ENCODE measurements around the gene MYEOV. TPM values are rescaled to one million over a fixed set of nuclear protein-coding genes. Genes with fewer than 3 reads are reported as not detected.
A peak's percentile ranks its signal among the peaks of the same experiment; 100 is the strongest.

Gene MYEOV
- polyA plus RNA-seq, 3 donors: 0.03 TPM; not detected in 2

GRCh38 chr11:69249311-69250185 lies 44.4 kb upstream of the MYEOV start:
- H3K9me3 ChIP-seq (replicated peaks in 1 of 2; ENCODE audit: control insufficient read depth in 1 of 2, insufficient read depth in 1 of 2, low read length in 2 of 2): peaks cover 0 to 4% of the 10 kb centered on the region in 2 donors
- no peak overlapping the region for H3K27ac ChIP-seq (ENCODE audit: low read depth in 1 of 2, low read length in 2 of 2)
- H3K79me2 ChIP-seq (ENCODE audit: insufficient read depth, low read length): no peaks in the 10 kb centered on the region
- peaks cover 11 to 16% (median 11%) of the 10 kb centered on the region in 3 donors for H3K27me3 Mint-ChIP-seq (ENCODE audit: low read depth in 3 of 3)
- H3K4me3 Mint-ChIP-seq: peak overlapping the region in 1 of 2 donors; percentile 34
- H2AFZ ChIP-seq (ENCODE audit: insufficient read depth, low read depth, low read length, poor library complexity, severe bottlenecking): no peak overlapping the region
- H3K4me1 Mint-ChIP-seq: no peaks in the 10 kb centered on the region
- H3K27me3 ChIP-seq (ENCODE audit: control insufficient read depth in 2 of 2, insufficient read depth in 2 of 2, low read length in 2 of 2): no peaks in the 10 kb centered on the region
- H3K4me2 ChIP-seq (replicated peaks; ENCODE audit: extremely low read depth, low read length, poor library complexity, severe bottlenecking): no peak overlapping the region
- WGBS (ENCODE audit: insufficient coverage): 94% methylated on average over 33 of the region's 35 CpGs
- H3K36me3 Mint-ChIP-seq: no peaks in the 10 kb centered on the region
- peaks cover 5 to 13% (median 9%) of the 10 kb centered on the region in 7 donors for H3K9me3 Mint-ChIP-seq
- TF ChIP-seq, protein P1, sequence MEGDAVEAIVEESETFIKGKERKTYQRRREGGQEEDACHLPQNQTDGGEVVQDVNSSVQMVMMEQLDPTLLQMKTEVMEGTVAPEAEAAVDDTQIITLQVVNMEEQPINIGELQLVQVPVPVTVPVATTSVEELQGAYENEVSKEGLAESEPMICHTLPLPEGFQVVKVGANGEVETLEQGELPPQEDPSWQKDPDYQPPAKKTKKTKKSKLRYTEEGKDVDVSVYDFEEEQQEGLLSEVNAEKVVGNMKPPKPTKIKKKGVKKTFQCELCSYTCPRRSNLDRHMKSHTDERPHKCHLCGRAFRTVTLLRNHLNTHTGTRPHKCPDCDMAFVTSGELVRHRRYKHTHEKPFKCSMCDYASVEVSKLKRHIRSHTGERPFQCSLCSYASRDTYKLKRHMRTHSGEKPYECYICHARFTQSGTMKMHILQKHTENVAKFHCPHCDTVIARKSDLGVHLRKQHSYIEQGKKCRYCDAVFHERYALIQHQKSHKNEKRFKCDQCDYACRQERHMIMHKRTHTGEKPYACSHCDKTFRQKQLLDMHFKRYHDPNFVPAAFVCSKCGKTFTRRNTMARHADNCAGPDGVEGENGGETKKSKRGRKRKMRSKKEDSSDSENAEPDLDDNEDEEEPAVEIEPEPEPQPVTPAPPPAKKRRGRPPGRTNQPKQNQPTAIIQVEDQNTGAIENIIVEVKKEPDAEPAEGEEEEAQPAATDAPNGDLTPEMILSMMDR (IDR thresholded peaks at IDR 0.05): no peak
- no peak overlapping the region for H3K27ac Mint-ChIP-seq
- no peaks in the 10 kb centered on the region for H3K36me3 ChIP-seq (replicated peaks in 1 of 2; ENCODE audit: control insufficient read depth in 1 of 2, insufficient read depth in 2 of 2, low read length in 2 of 2)
- H3K4me1 ChIP-seq (ENCODE audit: control insufficient read depth in 1 of 2, insufficient read depth in 2 of 2, low read length in 2 of 2): no peaks in the 10 kb centered on the region
- no peaks in the 10 kb centered on the region for H4K20me1 ChIP-seq (ENCODE audit: insufficient read depth, low read length)
- no peak for DNase-seq
- intact Hi-C loops (cut with micrococcal nuclease): no loop called here
- no peak overlapping the region for H3K4me3 ChIP-seq (replicated peaks in 1 of 3; ENCODE audit: low read depth in 2 of 3, low read length in 3 of 3)
- no peak overlapping the region for H3K9ac ChIP-seq (ENCODE audit: insufficient read depth, low read length, poor library complexity, severe bottlenecking)

DNA sequence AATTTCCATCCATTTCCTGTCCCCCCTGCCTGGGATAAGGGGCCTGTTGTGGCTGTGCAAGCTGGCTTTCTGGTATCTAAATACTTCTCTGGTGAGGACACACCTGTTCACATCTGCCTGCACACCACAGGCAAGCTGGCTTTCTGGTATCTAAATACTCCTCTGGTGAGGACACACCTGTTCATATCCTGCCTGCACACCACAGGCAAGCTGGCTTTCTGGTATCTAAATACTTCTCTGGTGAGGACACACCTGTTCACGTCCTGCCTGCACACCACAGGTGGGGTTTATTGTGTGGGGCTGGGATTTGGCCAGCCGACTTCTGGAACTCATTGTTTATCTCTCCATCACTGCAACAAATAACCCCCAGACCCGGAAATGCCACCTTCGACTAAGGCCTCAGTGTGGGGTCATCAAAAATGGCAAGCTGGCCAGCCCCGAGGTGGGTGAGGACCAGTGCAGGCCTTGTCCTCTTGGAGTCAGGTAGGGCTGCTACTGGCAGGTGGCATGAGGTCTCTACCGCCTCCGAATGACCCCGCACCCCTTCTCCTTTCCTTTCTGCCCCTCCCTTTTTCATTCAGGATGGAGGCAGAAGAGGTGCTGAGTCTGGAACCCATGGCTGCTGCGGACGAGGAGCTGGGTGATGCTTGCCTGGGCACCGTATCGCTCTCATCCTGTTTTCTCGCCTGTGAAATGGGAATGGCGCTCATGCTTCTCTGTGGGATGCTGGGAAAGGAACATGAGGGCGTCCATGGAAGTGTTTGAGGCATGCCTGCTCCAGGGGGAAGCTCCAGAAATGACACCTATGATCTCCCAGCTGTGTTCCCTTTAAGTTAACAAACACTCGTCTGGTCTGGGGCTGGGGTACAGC lies 43.5 kb upstream of the MYEOV start:
- no peak overlapping the region for H3K9ac ChIP-seq (ENCODE audit: insufficient read depth, low read length, poor library complexity, severe bottlenecking)
- Mint-ChIP-seq H3K4me3 (no peak overlapping the region), H3K27me3 (ENCODE audit: low read depth in 3 of 3) (peaks cover 12 to 24% (median 12%) of the 10 kb centered on the region in 3 donors), H3K27ac (no peak overlapping the region), H3K9me3 (peaks cover 7 to 16% (median 11%) of the 10 kb centered on the region in 7 donors), H3K4me1 (no peaks in the 10 kb centered on the region), H3K36me3 (no peaks in the 10 kb centered on the region)
- H3K36me3 ChIP-seq (replicated peaks in 1 of 2; ENCODE audit: control insufficient read depth in 1 of 2, insufficient read depth in 2 of 2, low read length in 2 of 2): no peaks in the 10 kb centered on the region
- H4K20me1 ChIP-seq (ENCODE audit: insufficient read depth, low read length): no peaks in the 10 kb centered on the region
- intact Hi-C loops (cut with micrococcal nuclease): no loop called here
- WGBS (ENCODE audit: insufficient coverage): 93% methylated on average over 14 of the region's 16 CpGs
- peaks cover 0 to 4% of the 10 kb centered on the region in 2 donors for H3K9me3 ChIP-seq (replicated peaks in 1 of 2; ENCODE audit: control insufficient read depth in 1 of 2, insufficient read depth in 1 of 2, low read length in 2 of 2)
- no peaks in the 10 kb centered on the region for H3K79me2 ChIP-seq (ENCODE audit: insufficient read depth, low read length)
- no peaks in the 10 kb centered on the region for H3K4me1 ChIP-seq (ENCODE audit: control insufficient read depth in 1 of 2, insufficient read depth in 2 of 2, low read length in 2 of 2)
- TF ChIP-seq, protein P1 (IDR thresholded peaks at IDR 0.05): no peak
- no peak overlapping the region for H2AFZ ChIP-seq (ENCODE audit: insufficient read depth, low read depth, low read length, poor library complexity, severe bottlenecking)
- no peak overlapping the region for H3K4me3 ChIP-seq (replicated peaks in 1 of 3; ENCODE audit: low read depth in 2 of 3, low read length in 3 of 3)
- no peaks in the 10 kb centered on the region for H3K27me3 ChIP-seq (ENCODE audit: control insufficient read depth in 2 of 2, insufficient read depth in 2 of 2, low read length in 2 of 2)
- H3K4me2 ChIP-seq (replicated peaks; ENCODE audit: extremely low read depth, low read length, poor library complexity, severe bottlenecking): no peak overlapping the region
- DNase-seq: no peak
- H3K27ac ChIP-seq (ENCODE audit: low read depth in 1 of 2, low read length in 2 of 2): no peak overlapping the region
